GM18858 (cell line): Measurements from ENCODE around the gene TELO2.

ENCODE experiments used
- ATAC-seq: cut with Tn5 transposase; IDR thresholded peaks from one replicate; pipeline ENCODE4 v1.9.1; 2021; ENCODE audit not compliant: unreplicated experiment

Gene TELO2

GRCh38 chr16:1514507-1514906, 21.3 kb downstream of the TELO2 start:
- no peak for ATAC-seq

- ATAC-seq: no peak
These were observed 25.5 kb downstream of the TELO2 start for GRCh38 chr16:1518626-1519135.

- ATAC-seq: no peak
These were observed 26.7 kb downstream of the TELO2 start for GRCh38 chr16:1519831-1520230.

GRCh38 chr16:1520461-1520860, 27.3 kb downstream of the TELO2 start:
- no peak for ATAC-seq

GRCh38 chr16:1523581-1524245, 30.6 kb downstream of the TELO2 start:
- no peak for ATAC-seq

GRCh38 chr16:1524366-1524765, 31.2 kb downstream of the TELO2 start:
- no peak for ATAC-seq

GRCh38 chr16:1525871-1526607, 32.9 kb downstream of the TELO2 start:
- ATAC-seq: no peak

- ATAC-seq: no peak
These were observed 33.7 kb downstream of the TELO2 start for GRCh38 chr16:1526608-1527555.

GRCh38 chr16:1527836-1528811, 35.0 kb downstream of the TELO2 start:
- no peak for ATAC-seq

- no peak for ATAC-seq
These were observed 35.9 kb downstream of the TELO2 start for GRCh38 chr16:1528921-1529537.

GRCh38 chr16:1530349-1530882, 37.3 kb downstream of the TELO2 start:
- ATAC-seq: no peak

GRCh38 chr16:1530883-1531637, 37.9 kb downstream of the TELO2 start:
- ATAC-seq: no peak

GRCh38 chr16:1531638-1531910, 38.4 kb downstream of the TELO2 start:
- ATAC-seq: no peak

GRCh38 chr16:1532081-1532760, 39.1 kb downstream of the TELO2 start:
- ATAC-seq: no peak

- ATAC-seq: no peak
These were observed 39.6 kb downstream of the TELO2 start for GRCh38 chr16:1532771-1533170.

GRCh38 chr16:1533443-1533951, 40.3 kb downstream of the TELO2 start, which contains the start of gene TMEM204:
Gene TMEM204 (plus strand): TSS chr16:1533666. CDS start chr16:1534276, 610 bp downstream.
- no peak for ATAC-seq

GRCh38 chr16:1534021-1535020, 41.2 kb downstream of the TELO2 start:
- ATAC-seq: no peak
